SK-N-SH (cell line): ENCODE results near the gene NDUFA6. TPM values are rescaled to one million over a fixed set of nuclear protein-coding genes. Genes with fewer than 3 reads are reported as not detected.

Experiments used
- CTCF ChIA-PET: fragments of 300-600, 350-600 bp; formaldehyde crosslinking; extraction: SDS; loops from one replicate; lab custom pipeline; 2021; lab: Yijun Ruan, JAX
- POLR2A ChIA-PET: fragments of 350-600 bp; sonication (Branson Sonifier 250); formaldehyde crosslinking; extraction: SDS; loops from one replicate; lab custom pipeline; 2020; ENCODE audit warnings: antibody characterized with exemption, inconsistent platforms; lab: Yijun Ruan, JAX
- DNase-seq: peaks from one replicate; pipeline ENCODE4 v3.0.0; 2012
- H2AFZ ChIP-seq: fragments of 200-600 bp; sonication (generic); 2 replicates; pipeline ENCODE4 v1.8.1; 2016; ENCODE audit warnings: antibody characterized with exemption, mild to moderate bottlenecking, low read depth
- H3F3A ChIP-seq: fragments of 200-600 bp; sonication (generic); replicated peaks from 2 replicates; pipeline ENCODE3; 2016; ENCODE audit warnings: antibody characterized with exemption, mild to moderate bottlenecking; ENCODE audit not compliant: insufficient read depth
- H3K27ac ChIP-seq, 2 experiments: fragments of 200-500 bp in 1 of 2; fragments of 200-600 bp in 1 of 2; sonication (Bioruptor generic) in 1 of 2; sonication (generic), shearing (Covaris generic) in 1 of 2; 2 replicates each; pipeline versions ENCODE4 v1.5.1 to v1.6.1; 2014 to 2016; ENCODE audit warnings: low read depth in 2 of 2, inconsistent platforms in 1 of 2, low read length in 1 of 2, mild to moderate bottlenecking in 1 of 2, mixed read lengths in 1 of 2
- H3K27me3 ChIP-seq: fragments of 200-600 bp; sonication (generic), shearing (Covaris generic); 2 replicates; pipeline ENCODE4 v1.6.1; 2016; ENCODE audit warnings: mixed run types; ENCODE audit not compliant: insufficient read depth
- H3K36me3 ChIP-seq, 2 experiments: fragments of 200-500 bp in 1 of 2; fragments of 200-600 bp in 1 of 2; sonication (Bioruptor generic) in 1 of 2; sonication (generic) in 1 of 2; replicated peaks in 1 of 2; 2 replicates each; pipeline versions ENCODE3 to v1.5.1; 2014 to 2016; ENCODE audit warnings: low read length in 1 of 2, mild to moderate bottlenecking in 1 of 2; ENCODE audit not compliant: insufficient read depth in 2 of 2, control insufficient read depth in 1 of 2
- H3K4me1 ChIP-seq, 2 experiments: fragments of 200-500 bp in 1 of 2; fragments of 200-600 bp in 1 of 2; sonication (Bioruptor generic) in 1 of 2; sonication (generic), shearing (Covaris generic) in 1 of 2; 2 replicates each; pipeline versions ENCODE4 v1.5.1 to v1.6.1; 2014 to 2016; ENCODE audit warnings: low read depth in 1 of 2, low read length in 1 of 2, mixed run types in 1 of 2; ENCODE audit not compliant: insufficient read depth in 2 of 2, control insufficient read depth in 1 of 2
- H3K4me2 ChIP-seq: fragments of 200-600 bp; sonication (generic), shearing (Covaris generic); 2 replicates; pipeline ENCODE4 v1.6.1; 2017; ENCODE audit warnings: mixed run types
- H3K4me3 ChIP-seq, 2 experiments: fragments of 200-500 bp in 1 of 2; fragments of 200-600 bp in 1 of 2; sonication (Bioruptor generic) in 1 of 2; sonication (generic), shearing (Covaris generic) in 1 of 2; 2 replicates each; pipeline versions ENCODE4 v1.5.1 to v1.8.1; 2014 to 2016; ENCODE audit warnings: low read depth in 2 of 2, inconsistent platforms in 1 of 2, low read length in 1 of 2, mild to moderate bottlenecking in 1 of 2, mixed read lengths in 1 of 2, moderate library complexity in 1 of 2
- H3K79me2 ChIP-seq: fragments of 200-600 bp; sonication (generic); 2 replicates; pipeline ENCODE4 v1.8.1; 2017; ENCODE audit warnings: mild to moderate bottlenecking; ENCODE audit not compliant: insufficient read depth
- H3K9ac ChIP-seq: fragments of 200-600 bp; sonication (generic); 2 replicates; pipeline ENCODE4 v1.6.1; 2017; ENCODE audit warnings: mixed run types
- H3K9me2 ChIP-seq: fragments of 200-600 bp; sonication (generic); 2 replicates; pipeline ENCODE4 v1.6.1; 2017; ENCODE audit warnings: mixed run types
- H3K9me3 ChIP-seq: fragments of 200-600 bp; sonication (generic); 2 replicates; pipeline ENCODE4 v1.6.1; 2017; ENCODE audit warnings: mixed run types, mild to moderate bottlenecking, moderate library complexity
- H4K20me1 ChIP-seq: fragments of 200-600 bp; sonication (generic); 2 replicates; pipeline ENCODE4 v1.6.1; 2017; ENCODE audit warnings: mild to moderate bottlenecking, mixed run types; ENCODE audit not compliant: insufficient read depth
- EZH2phosphoT487 ChIP-seq: fragments of 200-600 bp; sonication (generic); IDR thresholded peaks from 2 replicates; pipeline ENCODE4 v1.6.1; 2017; ENCODE audit warnings: low read depth, mixed run types, mild to moderate bottlenecking, antibody characterized with exemption, moderate library complexity, borderline replicate concordance
- FOSL2 ChIP-seq: IDR thresholded peaks from 2 replicates; pipeline ENCODE4 v1.4.0; 2012; ENCODE audit warnings: low read depth, mild to moderate bottlenecking, moderate library complexity, borderline replicate concordance
- GATA2 ChIP-seq: sonication (generic); formaldehyde crosslinking; IDR thresholded peaks from 2 replicates; pipeline ENCODE4 v1.5.0; 2020; ENCODE audit warnings: mild to moderate bottlenecking, missing genetic modification reagents
- JUND ChIP-seq: IDR thresholded peaks from 2 replicates; pipeline ENCODE4 v1.4.0; 2012
- POLR2AphosphoS5 ChIP-seq: IDR thresholded peaks from 2 replicates; pipeline ENCODE4 v1.6.1; 2012; ENCODE audit warnings: low read depth, low read length
- RCOR1 ChIP-seq: fragments of 150-350 bp; IDR thresholded peaks from 2 replicates; pipeline ENCODE4 v1.6.1; 2017; ENCODE audit warnings: antibody characterized with exemption, low read length
- RFX5 ChIP-seq: IDR thresholded peaks from 2 replicates; pipeline ENCODE4 v1.6.1; 2012; ENCODE audit warnings: mild to moderate bottlenecking, improper control_type of control experiment, low read length
- RXRA ChIP-seq: IDR thresholded peaks from 2 replicates; pipeline ENCODE4 v1.4.0; 2012; ENCODE audit warnings: low read depth, mild to moderate bottlenecking, borderline replicate concordance
- TEAD4 ChIP-seq: IDR thresholded peaks from 2 replicates; pipeline ENCODE4 v1.4.0; 2012; ENCODE audit warnings: mild to moderate bottlenecking, borderline replicate concordance; ENCODE audit not compliant: insufficient read depth
- WGBS: methylation state at CpG from one replicate; pipeline ENCODE4 v1.1.6; 2017; ENCODE audit warnings: low lambda C conversion rate; 5-methylcytosine and 5-hydroxymethylcytosine counted together
- polyA plus RNA-seq, 3 experiments: library from polyadenylated mRNA; depleted of rRNA; stranded (reverse); fragments of >200 nt; gene quantifications; 2 replicates each; pipeline ENCODE4 v1.2.3, GENCODE V29; 2012
- TF ChIP-seq, protein P1 (sequence below): fragments of 200-600 bp; sonication (generic); IDR thresholded peaks from 2 replicates; pipeline ENCODE4 v1.6.1; 2017; ENCODE audit warnings: antibody characterized with exemption, mild to moderate bottlenecking, moderate library complexity
- TF ChIP-seq, protein P2 (sequence below): IDR thresholded peaks from 2 replicates; pipeline ENCODE4; 2012

The NDUFA6 gene
- polyA plus RNA-seq, 1 of the 3 experiments (the other 2 are of a cell fraction): 42.0 TPM

DNA sequence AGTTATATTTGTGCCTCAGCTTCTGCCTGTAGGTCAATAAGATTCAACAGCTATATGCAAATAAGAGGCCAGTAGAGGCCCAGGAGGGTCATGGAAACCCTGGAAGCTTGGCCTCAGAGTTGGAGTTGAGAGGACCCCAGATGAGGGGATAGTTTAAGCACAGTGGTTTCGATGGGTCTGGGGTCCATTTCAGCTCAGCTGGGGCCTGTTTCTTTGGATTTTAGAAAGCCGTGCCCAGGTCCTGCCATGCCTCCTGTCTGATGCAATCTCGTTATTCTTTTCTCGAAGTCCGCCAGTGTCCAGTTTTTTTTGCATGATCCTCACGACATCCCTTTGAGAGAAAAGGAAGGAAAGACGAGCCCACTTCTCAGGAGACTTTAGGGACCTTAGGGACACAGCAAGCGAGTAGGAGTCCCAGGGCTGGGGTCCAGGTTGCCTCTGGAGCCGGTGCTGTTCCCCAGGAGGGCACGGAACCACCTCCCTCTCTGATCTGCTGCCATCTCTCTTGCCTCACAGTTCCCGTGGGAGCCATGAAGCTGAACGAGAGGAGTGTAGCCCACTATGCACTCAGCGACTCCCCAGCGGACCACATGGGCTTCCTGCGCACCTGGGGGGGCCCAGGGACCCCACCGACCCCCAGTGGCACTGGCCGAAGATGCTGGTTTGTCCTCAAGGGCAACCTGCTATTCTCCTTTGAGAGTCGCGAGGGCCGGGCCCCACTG is 13.6 kb downstream of the NDUFA6 start:
- TF ChIP-seq RCOR1 (no peak), FOSL2 (no peak)
- TF ChIP-seq, protein P1, sequence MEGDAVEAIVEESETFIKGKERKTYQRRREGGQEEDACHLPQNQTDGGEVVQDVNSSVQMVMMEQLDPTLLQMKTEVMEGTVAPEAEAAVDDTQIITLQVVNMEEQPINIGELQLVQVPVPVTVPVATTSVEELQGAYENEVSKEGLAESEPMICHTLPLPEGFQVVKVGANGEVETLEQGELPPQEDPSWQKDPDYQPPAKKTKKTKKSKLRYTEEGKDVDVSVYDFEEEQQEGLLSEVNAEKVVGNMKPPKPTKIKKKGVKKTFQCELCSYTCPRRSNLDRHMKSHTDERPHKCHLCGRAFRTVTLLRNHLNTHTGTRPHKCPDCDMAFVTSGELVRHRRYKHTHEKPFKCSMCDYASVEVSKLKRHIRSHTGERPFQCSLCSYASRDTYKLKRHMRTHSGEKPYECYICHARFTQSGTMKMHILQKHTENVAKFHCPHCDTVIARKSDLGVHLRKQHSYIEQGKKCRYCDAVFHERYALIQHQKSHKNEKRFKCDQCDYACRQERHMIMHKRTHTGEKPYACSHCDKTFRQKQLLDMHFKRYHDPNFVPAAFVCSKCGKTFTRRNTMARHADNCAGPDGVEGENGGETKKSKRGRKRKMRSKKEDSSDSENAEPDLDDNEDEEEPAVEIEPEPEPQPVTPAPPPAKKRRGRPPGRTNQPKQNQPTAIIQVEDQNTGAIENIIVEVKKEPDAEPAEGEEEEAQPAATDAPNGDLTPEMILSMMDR: no peak
- H3K27me3 ChIP-seq: no peaks in the 10 kb centered on the region
- H3K9ac ChIP-seq: no peak overlapping the region
- no peaks in the 10 kb centered on the region for H3K36me3 ChIP-seq
- no peaks in the 10 kb centered on the region for H3K9me3 ChIP-seq
- H3F3A ChIP-seq: no peaks in the 10 kb centered on the region
- H3K27ac ChIP-seq: no peak overlapping the region
- no peak overlapping the region for H3K4me2 ChIP-seq
- H3K9me2 ChIP-seq: no peaks in the 10 kb centered on the region
- no peak overlapping the region for H2AFZ ChIP-seq
- H3K4me3 ChIP-seq: no peak overlapping the region
- peaks cover 0 to 8% of the 10 kb centered on the region in 2 experiments; a peak in 2 of 4 replicates for H3K4me1 ChIP-seq
- no peak for DNase-seq
- no peaks in the 10 kb centered on the region for H4K20me1 ChIP-seq
- 88% methylated on average over 10 of the region's 20 CpGs for WGBS
- ChIA-PET CTCF (no interaction called here), POLR2A (interaction anchor here (0.7 kb wide), 1 partner anchor 42 kb away, joined by 3 read pairs; no protein-coding TSS in a partner anchor)
- H3K79me2 ChIP-seq: peaks cover 15% of the 10 kb centered on the region

DNA sequence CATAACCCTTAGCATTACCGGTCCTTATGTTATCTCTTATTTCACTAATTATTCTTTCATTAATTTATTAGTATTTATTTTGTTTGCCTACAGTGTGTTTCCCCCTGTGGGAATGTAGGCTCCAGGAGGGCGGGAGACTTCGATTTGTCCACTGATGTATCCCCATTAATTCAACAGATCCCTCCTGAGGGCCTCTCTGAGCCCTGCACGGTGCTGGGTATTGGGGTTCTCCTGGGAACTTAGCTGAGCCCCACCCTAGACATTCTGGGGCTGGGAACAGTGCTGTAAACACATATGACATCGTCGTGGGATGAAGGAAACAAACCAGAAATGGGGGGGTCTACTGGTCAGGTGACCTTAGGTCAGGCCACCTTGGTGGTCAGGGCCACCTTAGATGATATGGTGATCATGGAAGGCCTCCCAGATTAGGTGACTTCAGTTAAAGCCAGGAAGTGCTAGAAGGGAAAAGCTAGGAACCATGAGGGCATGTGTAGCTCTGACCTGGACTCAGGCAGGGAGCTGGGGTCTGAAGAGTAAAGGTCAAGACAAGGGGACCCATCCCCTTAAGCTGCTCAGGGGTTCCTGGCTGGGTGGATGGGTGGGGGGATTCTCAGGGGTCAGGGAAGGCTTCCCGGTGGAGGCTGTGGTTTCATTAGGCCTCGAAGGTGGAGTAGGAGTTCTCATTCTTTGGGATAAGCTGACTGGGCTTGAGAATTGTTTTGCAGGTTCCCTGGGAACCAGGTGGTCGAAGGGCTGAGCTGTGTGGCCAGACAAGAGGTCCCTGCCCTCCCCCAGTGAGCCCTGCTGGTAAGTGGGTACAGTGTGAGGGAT is 15.5 kb downstream of the NDUFA6 start:
- Histone ChIP-seq H3K79me2 (no peaks in the 10 kb centered on the region), H3K27ac (no peak overlapping the region), H2AFZ (no peak overlapping the region), H3K27me3 (no peaks in the 10 kb centered on the region), H3K4me2 (no peak overlapping the region), H3K9me2 (no peaks in the 10 kb centered on the region), H3F3A (no peaks in the 10 kb centered on the region), H3K36me3 (no peaks in the 10 kb centered on the region), H3K9me3 (no peaks in the 10 kb centered on the region), H4K20me1 (no peaks in the 10 kb centered on the region), H3K4me1 (peaks cover 8 to 9% of the 10 kb centered on the region in 2 experiments; a peak in 2 of 4 replicates), H3K4me3 (no peak overlapping the region), H3K9ac (no peak overlapping the region)
- POLR2A ChIA-PET: no interaction called here
- CTCF ChIA-PET: interaction anchor here (0.7 kb wide), 1 partner anchor 16 kb away, joined by 3 read pairs; no protein-coding TSS in a partner anchor
- WGBS: 79% methylated on average over 9 of the region's 9 CpGs
- no peak for DNase-seq
- TF ChIP-seq RXRA (no peak), RFX5 (no peak), GATA2 (CRISPR knock-in tag) (no peak), POLR2AphosphoS5 (no peak), EZH2phosphoT487 (no peak), JUND (no peak), TEAD4 (no peak), RCOR1 (no peak)
- TF ChIP-seq, protein P2, sequence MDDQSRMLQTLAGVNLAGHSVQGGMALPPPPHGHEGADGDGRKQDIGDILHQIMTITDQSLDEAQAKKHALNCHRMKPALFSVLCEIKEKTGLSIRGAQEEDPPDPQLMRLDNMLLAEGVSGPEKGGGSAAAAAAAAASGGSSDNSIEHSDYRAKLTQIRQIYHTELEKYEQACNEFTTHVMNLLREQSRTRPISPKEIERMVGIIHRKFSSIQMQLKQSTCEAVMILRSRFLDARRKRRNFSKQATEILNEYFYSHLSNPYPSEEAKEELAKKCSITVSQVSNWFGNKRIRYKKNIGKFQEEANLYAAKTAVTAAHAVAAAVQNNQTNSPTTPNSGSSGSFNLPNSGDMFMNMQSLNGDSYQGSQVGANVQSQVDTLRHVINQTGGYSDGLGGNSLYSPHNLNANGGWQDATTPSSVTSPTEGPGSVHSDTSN: no peak
